Measurements from ENCODE around the gene KCNC3. TPM values are rescaled to one million over a fixed set of nuclear protein-coding genes. Genes with fewer than 3 reads are reported as not detected.

Gene KCNC3
- total RNA-seq, 1 experiment from 2014 or later, result 17.3 TPM

DNA sequence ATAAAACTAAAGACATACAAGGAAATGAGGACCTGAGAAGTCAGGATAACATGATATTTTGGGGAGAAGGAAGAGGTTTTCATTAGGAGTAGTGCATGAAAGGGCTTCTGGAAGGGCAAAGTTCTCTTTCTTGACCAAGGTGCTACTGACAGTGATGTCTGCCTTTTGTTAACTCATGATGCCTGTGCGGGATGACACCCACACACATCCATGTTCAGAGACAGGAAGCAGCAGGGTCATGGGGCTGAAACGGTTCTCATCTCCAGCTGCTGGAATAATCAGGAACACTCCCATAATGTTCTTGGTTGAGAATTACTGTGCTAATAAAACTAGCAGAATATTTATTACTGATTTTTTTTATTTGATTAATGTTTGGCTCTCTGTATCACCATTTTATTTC lies 29.1 kb downstream of the KCNC3 start:
- no peaks in the 10 kb centered on the region for H3K9me3 Mint-ChIP-seq
- H3K56ac ChIP-seq (ENCODE audit: insufficient read length, low read depth, low read length), result no peak overlapping the region
- no peak overlapping the region for H3T11ph ChIP-seq (ENCODE audit: low read length)
- H3K23ac ChIP-seq (ENCODE audit: insufficient read length, low read depth, low read length), result no peak overlapping the region
- H3K4me1 ChIP-seq (ENCODE audit: insufficient read depth, low read length), result no peaks in the 10 kb centered on the region
- no peak overlapping the region for H3K4me2 ChIP-seq (ENCODE audit: insufficient read depth, insufficient read length, low read length)
- H3K4ac ChIP-seq (ENCODE audit: low read depth, low read length), result no peak overlapping the region
- H4K5ac ChIP-seq (ENCODE audit: insufficient read length, low read depth, low read length), result no peak overlapping the region
- H2AFZ ChIP-seq (ENCODE audit: low read length), result no peak overlapping the region
- no peaks in the 10 kb centered on the region for H3K9me3 ChIP-seq (ENCODE audit: control insufficient read depth, low read depth, low read length)
- H3K27ac Mint-ChIP-seq, result no peak overlapping the region; a peak in 1 of 7 replicates
- no peak overlapping the region for H3K27ac ChIP-seq (ENCODE audit: insufficient read length, low read depth, low read length)
- no peaks in the 10 kb centered on the region for H3K23me2 ChIP-seq (ENCODE audit: insufficient read length, low read depth, low read length, poor library complexity, severe bottlenecking)
- H3K27me3 Mint-ChIP-seq (ENCODE audit: low read depth), result no peaks in the 10 kb centered on the region
- no peak for DNase-seq
- H3K27me3 ChIP-seq (ENCODE audit: insufficient read depth, low read length), result no peaks in the 10 kb centered on the region
- no peaks in the 10 kb centered on the region for H3K79me1 ChIP-seq (ENCODE audit: insufficient read depth, low read depth, low read length, poor library complexity, severe bottlenecking)
- no peaks in the 10 kb centered on the region for H4K20me1 ChIP-seq (ENCODE audit: control insufficient read depth, insufficient read depth, insufficient read length)
- H3K4me3 Mint-ChIP-seq, result no peak overlapping the region
- H3K79me2 ChIP-seq (ENCODE audit: insufficient read depth, low read length), result no peaks in the 10 kb centered on the region
- no peak overlapping the region for H4K91ac ChIP-seq (ENCODE audit: insufficient read length, low read depth, low read length)
- H2BK12ac ChIP-seq (ENCODE audit: insufficient read length, low read depth, low read length), result no peak overlapping the region
- H2BK20ac ChIP-seq (ENCODE audit: low read depth, low read length, poor library complexity, severe bottlenecking), result no peak overlapping the region
- H3K9ac ChIP-seq (ENCODE audit: extremely low read depth, insufficient read length, low read length), result no peak overlapping the region
- H2BK15ac ChIP-seq (ENCODE audit: low read depth, low read length), result no peak overlapping the region
- peaks cover 18 to 40% (median 37%) of the 10 kb centered on the region in 3 experiments; a peak in 6 of 7 replicates for H3K36me3 Mint-ChIP-seq (ENCODE audit: insufficient read depth in 1 of 3, low read depth in 3 of 3)
- WGBS (ENCODE audit: extremely low coverage, insufficient read length, low lambda C conversion rate), result no CpG with 5 or more reads among the region's 2 CpGs
- no peak overlapping the region for H4K8ac ChIP-seq (replicated peaks; ENCODE audit: insufficient read length, low read depth, low read length)
- no peak overlapping the region for H2AK5ac ChIP-seq (ENCODE audit: insufficient read length, low read length)
- H3K14ac ChIP-seq (ENCODE audit: insufficient read depth, low read length), result no peak overlapping the region
- H3K4me1 Mint-ChIP-seq, result no peaks in the 10 kb centered on the region
- TF ChIP-seq, protein P1, sequence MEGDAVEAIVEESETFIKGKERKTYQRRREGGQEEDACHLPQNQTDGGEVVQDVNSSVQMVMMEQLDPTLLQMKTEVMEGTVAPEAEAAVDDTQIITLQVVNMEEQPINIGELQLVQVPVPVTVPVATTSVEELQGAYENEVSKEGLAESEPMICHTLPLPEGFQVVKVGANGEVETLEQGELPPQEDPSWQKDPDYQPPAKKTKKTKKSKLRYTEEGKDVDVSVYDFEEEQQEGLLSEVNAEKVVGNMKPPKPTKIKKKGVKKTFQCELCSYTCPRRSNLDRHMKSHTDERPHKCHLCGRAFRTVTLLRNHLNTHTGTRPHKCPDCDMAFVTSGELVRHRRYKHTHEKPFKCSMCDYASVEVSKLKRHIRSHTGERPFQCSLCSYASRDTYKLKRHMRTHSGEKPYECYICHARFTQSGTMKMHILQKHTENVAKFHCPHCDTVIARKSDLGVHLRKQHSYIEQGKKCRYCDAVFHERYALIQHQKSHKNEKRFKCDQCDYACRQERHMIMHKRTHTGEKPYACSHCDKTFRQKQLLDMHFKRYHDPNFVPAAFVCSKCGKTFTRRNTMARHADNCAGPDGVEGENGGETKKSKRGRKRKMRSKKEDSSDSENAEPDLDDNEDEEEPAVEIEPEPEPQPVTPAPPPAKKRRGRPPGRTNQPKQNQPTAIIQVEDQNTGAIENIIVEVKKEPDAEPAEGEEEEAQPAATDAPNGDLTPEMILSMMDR (conservative IDR thresholded peaks at IDR 0.05), result no peak
- no peak overlapping the region for H2BK120ac ChIP-seq (ENCODE audit: low read depth, low read length, poor library complexity, severe bottlenecking)
- no peak overlapping the region for H3K18ac ChIP-seq (ENCODE audit: insufficient read length, low read depth, low read length)
- H2BK5ac ChIP-seq (ENCODE audit: insufficient read length, low read length), result no peak overlapping the region
